KMS-11 (cell line): ENCODE measurements around the gene FZD4.

Experiments used
- H2AFZ ChIP-seq: fragments of 200-600 bp; sonication (generic); 2 replicates; pipeline ENCODE4 v1.6.1; 2016; ENCODE audit warnings: antibody characterized with exemption, mixed run types, low read depth
- H3K27ac ChIP-seq: fragments of 200-600 bp; sonication (generic); 2 replicates; pipeline ENCODE4 v1.6.1; 2016; ENCODE audit warnings: mild to moderate bottlenecking, mixed run types
- H3K27me3 ChIP-seq: fragments of 200-600 bp; sonication (generic); 2 replicates; pipeline ENCODE4 v1.6.1; 2017; ENCODE audit warnings: mild to moderate bottlenecking, low read depth, mixed run types, moderate library complexity; ENCODE audit not compliant: insufficient read depth
- H3K36me3 ChIP-seq: fragments of 200-600 bp; sonication (generic); 2 replicates; pipeline ENCODE4 v1.6.1; 2017; ENCODE audit warnings: mild to moderate bottlenecking, mixed run types; ENCODE audit not compliant: insufficient read depth
- H3K4me1 ChIP-seq: fragments of 200-600 bp; sonication (generic); 2 replicates; pipeline ENCODE4 v1.6.1; 2016; ENCODE audit warnings: mild to moderate bottlenecking, low read depth, mixed run types; ENCODE audit not compliant: poor library complexity, severe bottlenecking
- H3K4me2 ChIP-seq: fragments of 200-600 bp; sonication (generic); 2 replicates; pipeline ENCODE4 v1.7.0; 2016; ENCODE audit warnings: mild to moderate bottlenecking, mixed run types
- H3K4me3 ChIP-seq: fragments of 200-600 bp; sonication (generic); IDR thresholded peaks from 2 replicates; pipeline ENCODE4 v1.6.1; 2017; ENCODE audit warnings: low read depth, low read length, mixed read lengths; ENCODE audit not compliant: insufficient read depth
- H3K79me2 ChIP-seq: fragments of 200-600 bp; sonication (generic); 2 replicates; pipeline ENCODE4 v1.6.1; 2016; ENCODE audit warnings: low read depth, mixed run types; ENCODE audit not compliant: insufficient read depth
- H3K9ac ChIP-seq: fragments of 200-600 bp; sonication (generic); 2 replicates; pipeline ENCODE4 v1.6.1; 2016; ENCODE audit warnings: mild to moderate bottlenecking, mixed run types
- H4K20me1 ChIP-seq: fragments of 200-600 bp; sonication (generic); 2 replicates; pipeline ENCODE4 v1.6.1; 2016; ENCODE audit warnings: mild to moderate bottlenecking, mixed run types; ENCODE audit not compliant: insufficient read depth
- CTCF ChIP-seq: fragments of 200-600 bp; sonication (generic); conservative IDR thresholded peaks from 2 replicates; pipeline ENCODE4 v1.6.1; 2017; ENCODE audit warnings: low read depth, mild to moderate bottlenecking, antibody characterized with exemption, low read length, moderate library complexity, mixed read lengths

The FZD4 gene

DNA sequence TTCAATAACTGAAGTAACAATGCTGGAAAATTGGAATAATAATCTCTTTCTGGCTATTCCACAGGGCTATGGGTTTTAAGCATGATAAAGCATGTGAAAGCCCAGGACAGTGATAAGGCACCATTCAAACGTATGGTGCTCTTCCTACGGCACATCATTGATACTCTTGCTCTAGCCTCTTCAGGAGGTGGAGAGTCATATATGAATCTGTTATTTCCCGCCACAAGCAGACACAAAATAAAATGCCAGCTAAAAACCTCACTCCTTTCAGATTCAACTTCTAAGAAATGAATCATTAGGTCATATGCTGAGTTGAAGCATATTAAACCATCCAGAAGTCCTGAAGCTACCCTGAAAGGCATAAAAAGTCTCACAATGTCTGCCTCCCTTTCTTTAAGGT, 49.9 kb downstream of the FZD4 start:
- no peaks in the 10 kb centered on the region for H3K27me3 ChIP-seq
- H3K36me3 ChIP-seq, result no peaks in the 10 kb centered on the region
- H4K20me1 ChIP-seq, result no peaks in the 10 kb centered on the region
- no peak for TF ChIP-seq CTCF
- H3K27ac ChIP-seq, result no peak overlapping the region
- no peaks in the 10 kb centered on the region for H3K4me1 ChIP-seq
- no peak overlapping the region for H3K9ac ChIP-seq
- no peak overlapping the region for H2AFZ ChIP-seq
- no peak overlapping the region for H3K4me2 ChIP-seq
- no peak overlapping the region for H3K4me3 ChIP-seq
- H3K79me2 ChIP-seq, result no peaks in the 10 kb centered on the region

DNA sequence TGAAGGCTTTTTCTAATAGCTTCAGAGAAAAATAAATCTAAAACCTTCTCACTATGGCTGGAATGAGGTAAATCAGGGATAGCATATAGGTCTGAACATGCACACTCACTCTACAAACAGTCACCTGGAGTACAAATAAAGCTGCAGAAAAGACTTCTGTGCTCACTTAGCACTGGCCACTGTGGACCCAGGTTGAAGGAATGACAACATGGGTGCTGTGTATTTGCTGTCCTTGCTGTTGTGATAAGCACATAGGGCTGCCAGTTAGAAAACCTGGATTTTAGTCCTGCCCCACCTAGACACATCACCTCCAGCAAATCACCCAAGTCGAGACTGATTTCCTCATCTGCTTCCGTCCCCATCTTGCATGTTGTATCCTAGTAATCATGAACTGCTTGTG, 51.2 kb downstream of the FZD4 start:
- no peaks in the 10 kb centered on the region for H3K36me3 ChIP-seq

DNA sequence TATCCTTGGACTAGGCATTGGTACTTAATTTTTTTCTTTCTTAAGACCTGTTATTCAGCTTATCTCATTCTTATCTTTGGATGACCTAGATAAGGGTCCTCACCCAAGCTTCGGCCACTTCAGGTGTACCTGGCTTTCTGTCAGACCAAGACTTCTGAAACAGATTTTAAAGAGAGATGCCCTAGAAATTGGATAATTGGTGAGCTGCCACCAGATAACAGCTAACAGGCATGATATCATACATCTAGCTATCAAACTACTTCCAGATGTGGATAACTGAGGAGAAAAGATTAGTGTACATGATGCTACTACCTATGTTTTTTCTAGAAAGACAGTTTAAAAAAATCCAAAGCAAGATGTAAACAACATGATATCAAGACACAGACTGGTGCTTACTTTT, 52.9 kb downstream of the FZD4 start:
- H3K9ac ChIP-seq, result no peak overlapping the region
- H3K27ac ChIP-seq, result no peak overlapping the region
- H3K79me2 ChIP-seq, result no peaks in the 10 kb centered on the region
- no peak for TF ChIP-seq CTCF
- H3K27me3 ChIP-seq, result no peaks in the 10 kb centered on the region
- no peaks in the 10 kb centered on the region for H4K20me1 ChIP-seq
- no peaks in the 10 kb centered on the region for H3K36me3 ChIP-seq
- H3K4me3 ChIP-seq, result no peak overlapping the region
- H3K4me1 ChIP-seq, result no peaks in the 10 kb centered on the region
- no peak overlapping the region for H3K4me2 ChIP-seq
- no peak overlapping the region for H2AFZ ChIP-seq

More for the DNA sequence above, 51.2 kb downstream of the FZD4 start:
- no peaks in the 10 kb centered on the region for H3K27me3 ChIP-seq
- no peak for TF ChIP-seq CTCF
- H3K79me2 ChIP-seq, result no peaks in the 10 kb centered on the region
- H3K4me3 ChIP-seq, result no peak overlapping the region
- H3K4me1 ChIP-seq, result no peaks in the 10 kb centered on the region
- no peak overlapping the region for H3K27ac ChIP-seq
- no peak overlapping the region for H3K9ac ChIP-seq
- H3K4me2 ChIP-seq, result no peak overlapping the region
- no peak overlapping the region for H2AFZ ChIP-seq
- no peaks in the 10 kb centered on the region for H4K20me1 ChIP-seq

- Histone ChIP-seq H3K9ac (no peak overlapping the region), H3K4me1 (no peaks in the 10 kb centered on the region), H3K27ac (no peak overlapping the region), H3K4me3 (no peak overlapping the region), H4K20me1 (no peaks in the 10 kb centered on the region), H3K79me2 (no peaks in the 10 kb centered on the region), H2AFZ (no peak overlapping the region), H3K27me3 (no peaks in the 10 kb centered on the region), H3K36me3 (no peaks in the 10 kb centered on the region), H3K4me2 (no peak overlapping the region)
- no peak for TF ChIP-seq CTCF
Measured at GRCh38 chr11:86901599-86901998, 53.6 kb downstream of the FZD4 start.

DNA sequence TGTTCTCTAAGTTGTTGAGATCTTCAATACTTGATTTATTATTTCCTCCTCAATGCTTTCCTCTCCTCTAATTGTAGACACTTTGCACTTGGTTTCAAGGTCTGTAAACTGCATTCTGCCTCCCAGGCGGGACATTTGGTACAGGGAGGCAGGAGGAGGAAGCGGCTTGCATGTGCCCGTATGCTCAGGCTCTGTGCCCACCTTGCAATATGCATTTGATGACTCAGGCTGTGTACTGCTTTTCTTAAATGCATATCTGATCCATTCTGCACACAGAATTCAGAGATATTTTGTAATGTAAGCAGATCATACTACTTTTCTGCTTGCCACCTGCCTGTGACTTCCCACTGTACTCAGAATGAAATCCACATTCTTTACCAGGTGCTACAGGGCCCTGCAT, 55.0 kb downstream of the FZD4 start:
- Histone ChIP-seq H3K9ac (no peak overlapping the region), H4K20me1 (no peaks in the 10 kb centered on the region), H2AFZ (no peak overlapping the region), H3K27ac (no peak overlapping the region), H3K4me2 (no peak overlapping the region), H3K4me3 (no peak overlapping the region), H3K36me3 (no peaks in the 10 kb centered on the region), H3K27me3 (no peaks in the 10 kb centered on the region), H3K4me1 (no peaks in the 10 kb centered on the region), H3K79me2 (no peaks in the 10 kb centered on the region)
- no peak for TF ChIP-seq CTCF
